ENCODE measurements around the gene VWA8. TPM values are rescaled to one million over a fixed set of nuclear protein-coding genes. Genes with fewer than 3 reads are reported as not detected.

VWA8 gene
- total RNA-seq, 1 experiment from 2014 or later, result 22.6 TPM

GRCh38 chr13:41639955-41640780 lies 320.7 kb downstream of the VWA8 start:
- H3K4me1 ChIP-seq (ENCODE audit: control insufficient read depth in 1 of 2, insufficient read depth in 2 of 2, low read length in 2 of 2), result peaks cover 6 to 8% of the 10 kb centered on the region in 2 experiments
- no peak overlapping the region for H3K4me2 ChIP-seq (ENCODE audit: low read length)
- no TSS peak for BruUV-seq (replicated peaks)
- intact Hi-C loops (cut with micrococcal nuclease), result no loop called here
- no peak for DNase-seq (ENCODE audit: low read depth, low spot score)
- no peak overlapping the region for H3K9ac ChIP-seq (ENCODE audit: low read length)
- no peak overlapping the region for H3K27ac ChIP-seq (ENCODE audit: low read depth, low read length)
- H3K9me2 ChIP-seq (ENCODE audit: insufficient read depth), result no peaks in the 10 kb centered on the region
- no peak overlapping the region for H3K4me3 ChIP-seq (replicated peaks in 1 of 2; ENCODE audit: low read depth in 1 of 2, low read length in 2 of 2)
- POLR2A ChIA-PET, result no interaction called here
- H4K20me1 ChIP-seq (ENCODE audit: insufficient read depth), result no peaks in the 10 kb centered on the region
- no peaks in the 10 kb centered on the region for H3K79me2 ChIP-seq (ENCODE audit: insufficient read depth, low read length)
- CTCF ChIA-PET, result no interaction called here
- TF ChIP-seq YY1 (IDR thresholded peaks at IDR 0.05; ENCODE audit: extremely low read depth, insufficient replicate concordance, low read depth, low read length) (no peak), POLR2A (IDR thresholded peaks at IDR 0.05; ENCODE audit: borderline replicate concordance, extremely low read depth, insufficient read depth, insufficient read length) (no peak), EZH2 (IDR thresholded peaks at IDR 0.05) (no peak), ELF1 (IDR thresholded peaks at IDR 0.05; ENCODE audit: borderline replicate concordance, low read depth) (no peak), FOSL1 (IDR thresholded peaks at IDR 0.05; ENCODE audit: low read depth) (no peak), EGR1 (IDR thresholded peaks at IDR 0.05; ENCODE audit: low read depth) (no peak), SIN3A (IDR thresholded peaks at IDR 0.05; ENCODE audit: low read depth) (no peak), REST (IDR thresholded peaks at IDR 0.05; ENCODE audit: low read depth) (no peak), ZNF274 (IDR thresholded peaks at IDR 0.05; ENCODE audit: low read depth, low read length) (no peak), SP1 (IDR thresholded peaks at IDR 0.05; ENCODE audit: low read depth) (no peak), EZH2phosphoT487 (IDR thresholded peaks at IDR 0.05; ENCODE audit: borderline replicate concordance) (no peak), TCF7L2 (IDR thresholded peaks at IDR 0.05; ENCODE audit: borderline replicate concordance, extremely low read depth, insufficient read depth, insufficient read length) (no peak), CEBPB (IDR thresholded peaks at IDR 0.05; ENCODE audit: low read depth) (no peak), ZFX (IDR thresholded peaks at IDR 0.05) (no peak), POLR2AphosphoS5 (IDR thresholded peaks at IDR 0.05; ENCODE audit: low read depth, low read length) (no peak)
- TF ChIP-seq, protein P1, sequence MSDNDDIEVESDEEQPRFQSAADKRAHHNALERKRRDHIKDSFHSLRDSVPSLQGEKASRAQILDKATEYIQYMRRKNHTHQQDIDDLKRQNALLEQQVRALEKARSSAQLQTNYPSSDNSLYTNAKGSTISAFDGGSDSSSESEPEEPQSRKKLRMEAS (IDR thresholded peaks at IDR 0.05), result no peak
- TF ChIP-seq, protein P2, sequence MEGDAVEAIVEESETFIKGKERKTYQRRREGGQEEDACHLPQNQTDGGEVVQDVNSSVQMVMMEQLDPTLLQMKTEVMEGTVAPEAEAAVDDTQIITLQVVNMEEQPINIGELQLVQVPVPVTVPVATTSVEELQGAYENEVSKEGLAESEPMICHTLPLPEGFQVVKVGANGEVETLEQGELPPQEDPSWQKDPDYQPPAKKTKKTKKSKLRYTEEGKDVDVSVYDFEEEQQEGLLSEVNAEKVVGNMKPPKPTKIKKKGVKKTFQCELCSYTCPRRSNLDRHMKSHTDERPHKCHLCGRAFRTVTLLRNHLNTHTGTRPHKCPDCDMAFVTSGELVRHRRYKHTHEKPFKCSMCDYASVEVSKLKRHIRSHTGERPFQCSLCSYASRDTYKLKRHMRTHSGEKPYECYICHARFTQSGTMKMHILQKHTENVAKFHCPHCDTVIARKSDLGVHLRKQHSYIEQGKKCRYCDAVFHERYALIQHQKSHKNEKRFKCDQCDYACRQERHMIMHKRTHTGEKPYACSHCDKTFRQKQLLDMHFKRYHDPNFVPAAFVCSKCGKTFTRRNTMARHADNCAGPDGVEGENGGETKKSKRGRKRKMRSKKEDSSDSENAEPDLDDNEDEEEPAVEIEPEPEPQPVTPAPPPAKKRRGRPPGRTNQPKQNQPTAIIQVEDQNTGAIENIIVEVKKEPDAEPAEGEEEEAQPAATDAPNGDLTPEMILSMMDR (IDR thresholded peaks at IDR 0.05 in 2 of 3, conservative IDR thresholded peaks at IDR 0.05 in 1 of 3; ENCODE audit: borderline replicate concordance in 1 of 3, insufficient read depth in 1 of 3, low read depth in 2 of 3, low read length in 2 of 3), result no peak
- TF ChIP-seq, protein P3, sequence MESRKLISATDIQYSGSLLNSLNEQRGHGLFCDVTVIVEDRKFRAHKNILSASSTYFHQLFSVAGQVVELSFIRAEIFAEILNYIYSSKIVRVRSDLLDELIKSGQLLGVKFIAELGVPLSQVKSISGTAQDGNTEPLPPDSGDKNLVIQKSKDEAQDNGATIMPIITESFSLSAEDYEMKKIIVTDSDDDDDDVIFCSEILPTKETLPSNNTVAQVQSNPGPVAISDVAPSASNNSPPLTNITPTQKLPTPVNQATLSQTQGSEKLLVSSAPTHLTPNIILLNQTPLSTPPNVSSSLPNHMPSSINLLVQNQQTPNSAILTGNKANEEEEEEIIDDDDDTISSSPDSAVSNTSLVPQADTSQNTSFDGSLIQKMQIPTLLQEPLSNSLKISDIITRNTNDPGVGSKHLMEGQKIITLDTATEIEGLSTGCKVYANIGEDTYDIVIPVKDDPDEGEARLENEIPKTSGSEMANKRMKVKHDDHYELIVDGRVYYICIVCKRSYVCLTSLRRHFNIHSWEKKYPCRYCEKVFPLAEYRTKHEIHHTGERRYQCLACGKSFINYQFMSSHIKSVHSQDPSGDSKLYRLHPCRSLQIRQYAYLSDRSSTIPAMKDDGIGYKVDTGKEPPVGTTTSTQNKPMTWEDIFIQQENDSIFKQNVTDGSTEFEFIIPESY (IDR thresholded peaks at IDR 0.05; ENCODE audit: extremely low read depth, insufficient replicate concordance, low read length), result no peak
- TF ChIP-seq, protein P4, sequence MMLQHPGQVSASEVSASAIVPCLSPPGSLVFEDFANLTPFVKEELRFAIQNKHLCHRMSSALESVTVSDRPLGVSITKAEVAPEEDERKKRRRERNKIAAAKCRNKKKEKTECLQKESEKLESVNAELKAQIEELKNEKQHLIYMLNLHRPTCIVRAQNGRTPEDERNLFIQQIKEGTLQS (IDR thresholded peaks at IDR 0.05), result no peak
- H3K9me3 ChIP-seq (ENCODE audit: control insufficient read depth in 1 of 2, insufficient read depth in 1 of 2, low read depth in 1 of 2, low read length in 2 of 2), result no peaks in the 10 kb centered on the region
- no peaks in the 10 kb centered on the region for H3K27me3 ChIP-seq (ENCODE audit: insufficient read depth, low read length)
- H2AFZ ChIP-seq (ENCODE audit: low read depth, low read length, poor library complexity, severe bottlenecking), result no peak overlapping the region
- ATAC-seq, result no peak
- H3K36me3 ChIP-seq (ENCODE audit: control insufficient read depth in 1 of 2, insufficient read depth in 2 of 2, low read length in 2 of 2), result no peaks in the 10 kb centered on the region
- RAD21 ChIA-PET (ENCODE audit: low non-redundant PET in 1 of 2, low total read pairs in 2 of 2, uncharacterized antibody in 2 of 2, unreplicated experiment in 2 of 2), result no interaction called here

Measured in HCT116 (cell line).